ENCODE measurements around the gene KPTN. TPM values are rescaled to one million over a fixed set of nuclear protein-coding genes. Genes with fewer than 3 reads are reported as not detected.

Gene KPTN
- total RNA-seq, 1 experiment from 2014 or later: 23.8 TPM

GRCh38 chr19:47483200-47483599 is 819 bp downstream of the KPTN start:
- RAD21 ChIA-PET (ENCODE audit: low non-redundant PET in 1 of 2, low total read pairs in 2 of 2, uncharacterized antibody in 2 of 2, unreplicated experiment in 2 of 2): interaction anchor here (1.0 to 1.6 kb wide), 5 partner anchors 36 to 55 kb away, joined by 3 to 5 read pairs (median 4); no protein-coding TSS in a partner anchor
- no peak for TF ChIP-seq REST (IDR thresholded peaks at IDR 0.05; ENCODE audit: low read depth)
- TF ChIP-seq, protein P1, sequence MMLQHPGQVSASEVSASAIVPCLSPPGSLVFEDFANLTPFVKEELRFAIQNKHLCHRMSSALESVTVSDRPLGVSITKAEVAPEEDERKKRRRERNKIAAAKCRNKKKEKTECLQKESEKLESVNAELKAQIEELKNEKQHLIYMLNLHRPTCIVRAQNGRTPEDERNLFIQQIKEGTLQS (IDR thresholded peaks at IDR 0.05): no peak
- TF ChIP-seq EZH2phosphoT487 (IDR thresholded peaks at IDR 0.05; ENCODE audit: borderline replicate concordance): no peak
- TF ChIP-seq ELF1 (IDR thresholded peaks at IDR 0.05; ENCODE audit: borderline replicate concordance, low read depth): no peak
- no peak for TF ChIP-seq SRF (IDR thresholded peaks at IDR 0.05; ENCODE audit: low read depth)
- TF ChIP-seq JUND (IDR thresholded peaks at IDR 0.05): no peak
- TF ChIP-seq SIN3A (IDR thresholded peaks at IDR 0.05; ENCODE audit: low read depth): no peak
- no peak for TF ChIP-seq POLR2AphosphoS5 (IDR thresholded peaks at IDR 0.05; ENCODE audit: low read depth, low read length)
- TF ChIP-seq, protein P2, sequence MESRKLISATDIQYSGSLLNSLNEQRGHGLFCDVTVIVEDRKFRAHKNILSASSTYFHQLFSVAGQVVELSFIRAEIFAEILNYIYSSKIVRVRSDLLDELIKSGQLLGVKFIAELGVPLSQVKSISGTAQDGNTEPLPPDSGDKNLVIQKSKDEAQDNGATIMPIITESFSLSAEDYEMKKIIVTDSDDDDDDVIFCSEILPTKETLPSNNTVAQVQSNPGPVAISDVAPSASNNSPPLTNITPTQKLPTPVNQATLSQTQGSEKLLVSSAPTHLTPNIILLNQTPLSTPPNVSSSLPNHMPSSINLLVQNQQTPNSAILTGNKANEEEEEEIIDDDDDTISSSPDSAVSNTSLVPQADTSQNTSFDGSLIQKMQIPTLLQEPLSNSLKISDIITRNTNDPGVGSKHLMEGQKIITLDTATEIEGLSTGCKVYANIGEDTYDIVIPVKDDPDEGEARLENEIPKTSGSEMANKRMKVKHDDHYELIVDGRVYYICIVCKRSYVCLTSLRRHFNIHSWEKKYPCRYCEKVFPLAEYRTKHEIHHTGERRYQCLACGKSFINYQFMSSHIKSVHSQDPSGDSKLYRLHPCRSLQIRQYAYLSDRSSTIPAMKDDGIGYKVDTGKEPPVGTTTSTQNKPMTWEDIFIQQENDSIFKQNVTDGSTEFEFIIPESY (IDR thresholded peaks at IDR 0.05; ENCODE audit: extremely low read depth, insufficient replicate concordance, low read length): no peak
- TF ChIP-seq, protein P3, sequence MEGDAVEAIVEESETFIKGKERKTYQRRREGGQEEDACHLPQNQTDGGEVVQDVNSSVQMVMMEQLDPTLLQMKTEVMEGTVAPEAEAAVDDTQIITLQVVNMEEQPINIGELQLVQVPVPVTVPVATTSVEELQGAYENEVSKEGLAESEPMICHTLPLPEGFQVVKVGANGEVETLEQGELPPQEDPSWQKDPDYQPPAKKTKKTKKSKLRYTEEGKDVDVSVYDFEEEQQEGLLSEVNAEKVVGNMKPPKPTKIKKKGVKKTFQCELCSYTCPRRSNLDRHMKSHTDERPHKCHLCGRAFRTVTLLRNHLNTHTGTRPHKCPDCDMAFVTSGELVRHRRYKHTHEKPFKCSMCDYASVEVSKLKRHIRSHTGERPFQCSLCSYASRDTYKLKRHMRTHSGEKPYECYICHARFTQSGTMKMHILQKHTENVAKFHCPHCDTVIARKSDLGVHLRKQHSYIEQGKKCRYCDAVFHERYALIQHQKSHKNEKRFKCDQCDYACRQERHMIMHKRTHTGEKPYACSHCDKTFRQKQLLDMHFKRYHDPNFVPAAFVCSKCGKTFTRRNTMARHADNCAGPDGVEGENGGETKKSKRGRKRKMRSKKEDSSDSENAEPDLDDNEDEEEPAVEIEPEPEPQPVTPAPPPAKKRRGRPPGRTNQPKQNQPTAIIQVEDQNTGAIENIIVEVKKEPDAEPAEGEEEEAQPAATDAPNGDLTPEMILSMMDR (IDR thresholded peaks at IDR 0.05 in 2 of 3, conservative IDR thresholded peaks at IDR 0.05 in 1 of 3; ENCODE audit: borderline replicate concordance in 1 of 3, insufficient read depth in 1 of 3, low read depth in 2 of 3, low read length in 2 of 3): no peak
- no peak for TF ChIP-seq EZH2 (IDR thresholded peaks at IDR 0.05)
- TF ChIP-seq RAD21 (IDR thresholded peaks at IDR 0.05; ENCODE audit: low read depth): no peak
- TF ChIP-seq ZNF274 (IDR thresholded peaks at IDR 0.05; ENCODE audit: low read depth, low read length): no peak
- no peak for TF ChIP-seq CBX3 (IDR thresholded peaks at IDR 0.05; ENCODE audit: low read depth)
- TF ChIP-seq TCF7L2 (IDR thresholded peaks at IDR 0.05; ENCODE audit: borderline replicate concordance, extremely low read depth, insufficient read depth, insufficient read length): no peak
- no peak for TF ChIP-seq YY1 (IDR thresholded peaks at IDR 0.05; ENCODE audit: extremely low read depth, insufficient replicate concordance, low read depth, low read length)
- TF ChIP-seq SP1 (IDR thresholded peaks at IDR 0.05; ENCODE audit: low read depth): no peak
- no peak for TF ChIP-seq CEBPB (IDR thresholded peaks at IDR 0.05; ENCODE audit: low read depth)
- TF ChIP-seq POLR2A (IDR thresholded peaks at IDR 0.05; ENCODE audit: borderline replicate concordance, extremely low read depth, insufficient read depth, insufficient read length): no peak
- TF ChIP-seq, protein P4, sequence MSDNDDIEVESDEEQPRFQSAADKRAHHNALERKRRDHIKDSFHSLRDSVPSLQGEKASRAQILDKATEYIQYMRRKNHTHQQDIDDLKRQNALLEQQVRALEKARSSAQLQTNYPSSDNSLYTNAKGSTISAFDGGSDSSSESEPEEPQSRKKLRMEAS (IDR thresholded peaks at IDR 0.05): no peak
- DNase-seq (ENCODE audit: low read depth, low spot score): no peak
- peaks cover 6 to 15% of the 10 kb centered on the region in 2 experiments; a peak in 2 of 4 replicates for H3K4me1 ChIP-seq (ENCODE audit: control insufficient read depth in 1 of 2, insufficient read depth in 2 of 2, low read length in 2 of 2)
- no peaks in the 10 kb centered on the region for H3K27me3 ChIP-seq (ENCODE audit: insufficient read depth, low read length)
- H3K4me2 ChIP-seq (ENCODE audit: low read length): peak overlapping the region; percentile 74
- no TSS peak for BruUV-seq (replicated peaks)
- CTCF ChIA-PET: interaction anchor here (1.0 to 2.6 kb wide), 6 partner anchors 11 to 224 kb away, joined by 3 to 27 read pairs (median 5); partner anchors contain the start of gene DHX34
- intact Hi-C loops (cut with micrococcal nuclease): loop anchor here (5.0 kb wide), 1 partner anchor 36 kb away; no protein-coding TSS in a partner anchor
- no peak overlapping the region for H2AFZ ChIP-seq (ENCODE audit: low read depth, low read length, poor library complexity, severe bottlenecking)
- H3K36me3 ChIP-seq (ENCODE audit: control insufficient read depth in 1 of 2, insufficient read depth in 2 of 2, low read length in 2 of 2): no peaks in the 10 kb centered on the region; a peak in 1 of 4 replicates
- peak overlapping the region; percentile 82 for H3K9ac ChIP-seq (ENCODE audit: low read length)
- POLR2A ChIA-PET: interaction anchor here (0.9 to 2.3 kb wide), 3 partner anchors 12 to 282 kb away, joined by 3 to 10 read pairs (median 3); no protein-coding TSS in a partner anchor
- peak overlapping the region; percentile 78; the same call in 1 of the 2 replicates for H3K27ac ChIP-seq (ENCODE audit: low read depth, low read length)
- ATAC-seq: no peak
- H3K9me2 ChIP-seq (ENCODE audit: insufficient read depth): no peaks in the 10 kb centered on the region
- H3K79me2 ChIP-seq (ENCODE audit: insufficient read depth, low read length): no peaks in the 10 kb centered on the region
- H3K4me3 ChIP-seq (replicated peaks in 1 of 2; ENCODE audit: low read depth in 1 of 2, low read length in 2 of 2): peak overlapping the region; percentile 71 to 92
- no peaks in the 10 kb centered on the region for H4K20me1 ChIP-seq (ENCODE audit: insufficient read depth)
- H3K9me3 ChIP-seq (ENCODE audit: control insufficient read depth in 1 of 2, insufficient read depth in 1 of 2, low read depth in 1 of 2, low read length in 2 of 2): no peaks in the 10 kb centered on the region

Data from HCT116 (cell line).